Stomach (tissue), 9 donors: ENCODE data around the gene MUC16. TPM values are rescaled to one million over a fixed set of nuclear protein-coding genes. Genes with fewer than 3 reads are reported as not detected.

Experiments
- DNase-seq, 2 donors: peaks; one replicate each; pipeline versions ENCODE4 v3.0.0 to v3.0.0-alpha.2; 2013 to 2019
- H3K27ac ChIP-seq, 5 donors: fragments of 200-600 bp in 4 of 5; sonication (generic) in 4 of 5; one replicate each; pipeline ENCODE4 v1.5.1; 2013 to 2019; ENCODE audit warnings: mild to moderate bottlenecking in 1 of 5, moderate library complexity in 1 of 5
- H3K27me3 ChIP-seq, 3 donors: fragments of 200-600 bp; sonication (generic); one replicate each; pipeline ENCODE4 v1.5.1; 2017 to 2019; ENCODE audit warnings: mixed run types in 1 of 3
- H3K36me3 ChIP-seq, 4 donors: fragments of 200-600 bp; sonication (generic); 1 replicate in 3 of 4; 2 replicates in 1 of 4; pipeline ENCODE4 v1.5.1; 2016 to 2019
- H3K4me1 ChIP-seq, 4 donors: fragments of 200-600 bp; sonication (generic); one replicate each; pipeline ENCODE4 v1.5.1; 2016 to 2019
- H3K4me3 ChIP-seq, 4 donors: fragments of 200-600 bp; sonication (generic) in 3 of 4; one replicate each; pipeline ENCODE4 v1.5.1; 2016 to 2019; ENCODE audit warnings: mild to moderate bottlenecking in 1 of 4
- H3K9me3 ChIP-seq, 4 donors: fragments of 200-600 bp; sonication (generic); one replicate each; pipeline ENCODE4 v1.5.1; 2016 to 2019
- CTCF ChIP-seq, 7 experiments: fragments of 450-650 bp in 4 of 7; fragments of 200-600 bp in 3 of 7; sonication (generic) in 3 of 7; IDR thresholded peaks; one replicate each; pipeline ENCODE4 v1.5.1; 2016 to 2019; ENCODE audit warnings: antibody characterized with exemption in 7 of 7, control low read depth in 2 of 7, mild to moderate bottlenecking in 1 of 7
- EP300 ChIP-seq: sonication (generic); formaldehyde crosslinking; IDR thresholded peaks from one replicate; pipeline ENCODE4 v1.6.1; 2017; ENCODE audit warnings: antibody characterized with exemption
- POLR2A ChIP-seq, 4 donors: fragments of 450-650 bp; IDR thresholded peaks; one replicate each; pipeline ENCODE4 v1.6.1; 2016; ENCODE audit warnings: antibody characterized with exemption in 4 of 4, control low read depth in 2 of 4, mild to moderate bottlenecking in 1 of 4, moderate library complexity in 1 of 4
- POLR2AphosphoS5 ChIP-seq, 3 donors: sonication (generic); formaldehyde crosslinking; IDR thresholded peaks; one replicate each; pipeline ENCODE4 v1.6.1; 2016; ENCODE audit warnings: antibody characterized with exemption in 3 of 3
- WGBS, 5 donors: extraction: QIAGEN DNeasy Blood & Tissue Kit in 3 of 5; methylation state at CpG; one replicate each; pipeline versions ENCODE4 v1.1.5 to v1.1.7; 2013 to 2018; 5-methylcytosine and 5-hydroxymethylcytosine counted together
- intact Hi-C: fragments of 100-400 bp; cut with DNase I; formaldehyde crosslinking; loops from one replicate; pipeline ENCODE4 v1.15.1; 2023; ENCODE audit warnings: low total_unique reads
- polyA plus RNA-seq, 3 donors: library from polyadenylated mRNA; stranded (reverse); fragments of 200-250 nt; gene quantifications; one replicate each; pipeline ENCODE4 v1.2.3, GENCODE V29; 2013
- total RNA-seq, 5 donors: library from RNA; depleted of rRNA; stranded (reverse); fragments of >200 nt; gene quantifications; one replicate each; pipeline versions ENCODE4 v1.1.0 to v1.2.3, GENCODE V29; 2014 to 2016
- donor health status: healthy with polysubstance abuse.
- donor health status: Bipolar disorder and iron deficiency.
- donor health status: healthy.

MUC16 gene
- total and polyA plus RNA-seq, 8 donors = 0.28 to 0.55 (median 0.45) TPM; not detected in 5

GRCh38 chr19:9009431-9009830 is 778 bp downstream of the MUC16 start:
- H3K4me1 ChIP-seq = no peaks in the 10 kb centered on the region
- WGBS, 5 donors = 64 to 77% (median 67%) methylated on average over 10 of the region's 10 CpGs
- no peak overlapping the region for H3K27ac ChIP-seq
- H3K27me3 ChIP-seq = peaks cover 0 to 45% (median 0%) of the 10 kb centered on the region in 3 donors
- TF ChIP-seq POLR2AphosphoS5 (IDR thresholded peaks at IDR 0.05) = no peak
- TF ChIP-seq POLR2A (IDR thresholded peaks at IDR 0.05) = no peak
- TF ChIP-seq CTCF (IDR thresholded peaks at IDR 0.05) = no peak
- TF ChIP-seq EP300 = no peak
- H3K4me3 ChIP-seq = no peak overlapping the region
- H3K36me3 ChIP-seq = no peaks in the 10 kb centered on the region
- no peaks in the 10 kb centered on the region for H3K9me3 ChIP-seq
- intact Hi-C loops = no loop called here
- DNase-seq = no peak

- intact Hi-C loops = no loop called here
- no peaks in the 10 kb centered on the region for H3K9me3 ChIP-seq
- no peak overlapping the region for H3K4me3 ChIP-seq
- TF ChIP-seq EP300 (no peak), POLR2A (IDR thresholded peaks at IDR 0.05) (no peak), POLR2AphosphoS5 (IDR thresholded peaks at IDR 0.05) (no peak), CTCF (IDR thresholded peaks at IDR 0.05) (no peak)
- H3K27ac ChIP-seq = no peak overlapping the region
- no peaks in the 10 kb centered on the region for H3K4me1 ChIP-seq
- peaks cover 0 to 40% (median 0%) of the 10 kb centered on the region in 3 donors for H3K27me3 ChIP-seq
- DNase-seq = no peak
- no peaks in the 10 kb centered on the region for H3K36me3 ChIP-seq
- WGBS, 5 donors = 31 to 72% (median 38%) methylated on average over 8 to 10 of the region's 10 CpGs
Observed at GRCh38 chr19:9008667-9009066, 1.5 kb downstream of the MUC16 start.

- Histone ChIP-seq H3K9me3 (peaks cover 0 to 17% (median 10%) of the 10 kb centered on the region in 4 donors), H3K4me1 (no peaks in the 10 kb centered on the region), H3K36me3 (no peaks in the 10 kb centered on the region), H3K27ac (no peak overlapping the region), H3K27me3 (peaks cover 0 to 23% (median 0%) of the 10 kb centered on the region in 3 donors), H3K4me3 (no peak overlapping the region)
- 81 to 88% (median 82%) methylated on average over 5 of the region's 5 CpGs for WGBS, 5 donors
- intact Hi-C loops = no loop called here
- no peak for DNase-seq
- TF ChIP-seq EP300 = no peak
Observed at GRCh38 chr19:9000933-9001332, 9.3 kb downstream of the MUC16 start.

- no peak for DNase-seq
- intact Hi-C loops = no loop called here
- H3K36me3 ChIP-seq = no peaks in the 10 kb centered on the region
- H3K4me3 ChIP-seq = no peak overlapping the region
- TF ChIP-seq POLR2A (IDR thresholded peaks at IDR 0.05) = no peak
- no peak for TF ChIP-seq POLR2AphosphoS5 (IDR thresholded peaks at IDR 0.05)
- no peak for TF ChIP-seq CTCF (IDR thresholded peaks at IDR 0.05)
- peaks cover 0 to 10% (median 0%) of the 10 kb centered on the region in 3 donors for H3K27me3 ChIP-seq
- no peaks in the 10 kb centered on the region for H3K4me1 ChIP-seq
- WGBS, 5 donors = 64 to 75% (median 69%) methylated on average over 10 of the region's 10 CpGs
- H3K9me3 ChIP-seq = no peaks in the 10 kb centered on the region
- H3K27ac ChIP-seq = no peak overlapping the region
Observed at GRCh38 chr19:8988204-8988603, 22.0 kb downstream of the MUC16 start.

- TF ChIP-seq CTCF (IDR thresholded peaks at IDR 0.05) (no peak), POLR2AphosphoS5 (IDR thresholded peaks at IDR 0.05) (no peak), EP300 (no peak), POLR2A (IDR thresholded peaks at IDR 0.05) (no peak)
- no peak for DNase-seq
- Histone ChIP-seq H3K9me3 (peaks cover 0 to 2% (median under 1%) of the 10 kb centered on the region in 4 donors), H3K27ac (no peak overlapping the region), H3K4me1 (no peaks in the 10 kb centered on the region), H3K36me3 (no peaks in the 10 kb centered on the region), H3K27me3 (peaks cover 0 to 10% (median 0%) of the 10 kb centered on the region in 3 donors), H3K4me3 (no peak overlapping the region)
- WGBS, 5 donors = 39 to 91% (median 50%) methylated on average over 2 to 3 of the region's 3 CpGs
- intact Hi-C loops = no loop called here
Observed at GRCh38 chr19:8986296-8986695, 23.9 kb downstream of the MUC16 start.
